Measurements from ENCODE around the gene COX7C.
"Not testable (repeated sequence)": the region's sequence is repeated elsewhere in the genome, so short reads cannot be mapped to it uniquely, and the experiment has no call there.

- TF ChIP-seq POLR2AphosphoS5 (IDR thresholded peaks at IDR 0.05; ENCODE audit: low read depth, low read length); POLR2A (IDR thresholded peaks at IDR 0.05; ENCODE audit: low read depth, low read length); TAF1 (IDR thresholded peaks at IDR 0.05; ENCODE audit: low read depth, low read length); PAX5 (IDR thresholded peaks at IDR 0.05; ENCODE audit: insufficient read depth, low read length, severe bottlenecking): not testable (repeated sequence)
Measured at GRCh38 chr5:86571109-86571508, 46.6 kb upstream of the COX7C start.

Measured in GM12891 (cell line).